IPS DF 6.9 (cell line): Measurements from ENCODE around the gene EME1.

ENCODE experiments used
- DNase-seq: peaks from one replicate; pipeline ENCODE4 v3.0.0-alpha.2; 2013; ENCODE audit warnings: low read depth, low spot score
- H3K27ac ChIP-seq: one replicate; pipeline ENCODE4 v1.5.1; 2013; ENCODE audit warnings: low read length, control low read depth
- H3K27me3 ChIP-seq: 2 replicates; pipeline ENCODE4 v1.6.1; 2013; ENCODE audit warnings: mild to moderate bottlenecking, low read length; ENCODE audit not compliant: control insufficient read depth, insufficient read depth
- H3K36me3 ChIP-seq: 2 replicates; pipeline ENCODE4 v1.6.1; 2013; ENCODE audit warnings: low read length; ENCODE audit not compliant: control insufficient read depth, insufficient read depth
- H3K4me1 ChIP-seq: 2 replicates; pipeline ENCODE4 v1.6.1; 2013; ENCODE audit warnings: low read length; ENCODE audit not compliant: control insufficient read depth, insufficient read depth
- H3K4me3 ChIP-seq: 2 replicates; pipeline ENCODE4 v1.5.1; 2013; ENCODE audit warnings: mild to moderate bottlenecking, low read length
- H3K9me3 ChIP-seq: 2 replicates; pipeline ENCODE4 v1.6.1; 2013; ENCODE audit warnings: low read length, inconsistent platforms; ENCODE audit not compliant: control insufficient read depth, insufficient read depth
- WGBS: extraction: QIAGEN DNeasy Blood & Tissue Kit; methylation state at CpG from one replicate; pipeline ENCODE4 v1.1.7; 2013; ENCODE audit warnings: mixed read lengths, missing lambda C conversion rate; ENCODE audit not compliant: insufficient read length, insufficient coverage; 5-methylcytosine and 5-hydroxymethylcytosine counted together

The EME1 gene

DNA sequence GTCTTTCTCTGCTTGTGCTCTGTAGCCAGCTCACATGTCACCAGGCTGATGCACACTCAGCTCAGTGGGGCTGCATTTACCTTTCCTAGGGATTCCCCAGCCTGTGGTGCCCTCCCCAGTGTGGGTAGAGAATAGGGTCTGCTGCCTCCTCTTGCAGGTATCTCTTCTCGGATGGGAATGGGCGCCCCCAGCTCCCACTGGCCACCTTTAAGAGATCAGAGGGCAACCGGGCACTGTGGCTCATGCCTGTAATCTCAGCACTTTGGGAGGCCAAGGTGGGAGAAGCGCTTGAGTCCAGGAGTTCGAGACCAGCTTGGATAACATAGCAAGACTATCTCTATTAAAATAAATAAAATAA lies 23.8 kb upstream of the EME1 start:
- H3K27ac ChIP-seq: no peak overlapping the region
- no CpG with 5 or more reads among the region's 5 CpGs for WGBS

GRCh38 chr17:50350733-50351132 lies 22.3 kb upstream of the EME1 start:
- no peak overlapping the region for H3K4me3 ChIP-seq
- peaks cover 15% of the 10 kb centered on the region for H3K36me3 ChIP-seq
- H3K4me1 ChIP-seq: peaks cover 4% of the 10 kb centered on the region; the same call in 1 of the 2 replicates
- no peak overlapping the region for H3K27ac ChIP-seq
- H3K9me3 ChIP-seq: no peaks in the 10 kb centered on the region
- DNase-seq: no peak
- H3K27me3 ChIP-seq: no peaks in the 10 kb centered on the region
- 100% methylated on average over 1 of the region's 2 CpGs for WGBS

More for the DNA sequence above, 23.8 kb upstream of the EME1 start:
- no peaks in the 10 kb centered on the region for H3K9me3 ChIP-seq
- no peaks in the 10 kb centered on the region for H3K27me3 ChIP-seq
- H3K36me3 ChIP-seq: peaks cover 5% of the 10 kb centered on the region
- H3K4me1 ChIP-seq: peaks cover 4% of the 10 kb centered on the region
- DNase-seq: no peak
- no peak overlapping the region for H3K4me3 ChIP-seq

- peaks cover 4% of the 10 kb centered on the region for H3K4me1 ChIP-seq
- H3K4me3 ChIP-seq: no peak overlapping the region
- no CpG with 5 or more reads among the region's 6 CpGs for WGBS
- H3K27ac ChIP-seq: no peak overlapping the region
- peaks cover 28% of the 10 kb centered on the region for H3K36me3 ChIP-seq
- no peaks in the 10 kb centered on the region for H3K27me3 ChIP-seq
- no peaks in the 10 kb centered on the region for H3K9me3 ChIP-seq
- DNase-seq: no peak
Observed at GRCh38 chr17:50352072-50352692, 20.8 kb upstream of the EME1 start.

DNA sequence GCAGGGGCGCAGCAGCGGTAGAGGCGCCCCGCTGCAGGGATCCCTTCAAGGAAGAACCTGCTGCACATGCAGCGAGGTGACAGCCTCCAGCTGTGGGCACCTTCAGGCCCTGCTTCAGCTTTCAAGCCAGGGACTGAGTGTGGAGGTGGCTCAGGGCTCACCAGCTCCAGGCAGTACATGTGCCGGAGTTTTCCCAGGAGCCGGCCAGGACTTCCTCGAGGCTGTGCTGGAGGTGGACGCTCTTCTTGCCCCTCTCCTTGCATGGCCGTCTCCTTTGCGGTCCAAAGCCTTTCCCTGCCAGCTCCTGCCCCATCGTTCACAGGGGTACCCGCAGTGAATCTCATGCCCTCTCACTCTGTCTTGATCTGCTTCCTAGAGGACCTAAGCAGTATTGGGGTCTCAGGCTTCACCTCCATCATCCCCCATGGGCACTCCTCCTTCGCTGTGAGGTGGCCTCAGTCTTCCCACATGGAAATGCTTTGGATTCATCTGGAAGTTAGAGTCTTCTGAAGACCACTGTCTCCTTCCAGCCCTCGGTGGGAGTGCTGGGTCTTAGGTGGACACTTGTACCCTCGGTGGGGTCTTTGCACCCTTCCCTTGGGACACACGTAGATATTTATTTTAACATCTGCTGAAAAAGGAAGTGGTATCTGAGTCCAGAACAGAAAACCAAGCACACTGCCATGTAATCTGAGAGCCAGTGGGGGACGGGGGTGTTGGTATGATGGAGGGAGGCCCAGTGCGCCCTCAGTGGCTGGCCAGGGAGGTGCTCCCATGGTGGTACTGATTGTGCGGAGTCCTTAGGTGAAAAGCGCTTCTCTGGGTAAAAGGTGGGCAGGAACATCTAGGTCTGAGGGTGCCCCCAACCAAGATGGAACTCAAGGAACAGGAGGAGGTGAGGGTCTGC lies 20.1 kb upstream of the EME1 start:
- Histone ChIP-seq H3K27ac (no peak overlapping the region), H3K4me3 (no peak overlapping the region), H3K27me3 (no peaks in the 10 kb centered on the region), H3K36me3 (peaks cover 30% of the 10 kb centered on the region), H3K9me3 (no peaks in the 10 kb centered on the region), H3K4me1 (no peaks in the 10 kb centered on the region; the same call in none of the 2 replicates)
- WGBS: no CpG with 5 or more reads among the region's 21 CpGs
- no peak for DNase-seq

DNA sequence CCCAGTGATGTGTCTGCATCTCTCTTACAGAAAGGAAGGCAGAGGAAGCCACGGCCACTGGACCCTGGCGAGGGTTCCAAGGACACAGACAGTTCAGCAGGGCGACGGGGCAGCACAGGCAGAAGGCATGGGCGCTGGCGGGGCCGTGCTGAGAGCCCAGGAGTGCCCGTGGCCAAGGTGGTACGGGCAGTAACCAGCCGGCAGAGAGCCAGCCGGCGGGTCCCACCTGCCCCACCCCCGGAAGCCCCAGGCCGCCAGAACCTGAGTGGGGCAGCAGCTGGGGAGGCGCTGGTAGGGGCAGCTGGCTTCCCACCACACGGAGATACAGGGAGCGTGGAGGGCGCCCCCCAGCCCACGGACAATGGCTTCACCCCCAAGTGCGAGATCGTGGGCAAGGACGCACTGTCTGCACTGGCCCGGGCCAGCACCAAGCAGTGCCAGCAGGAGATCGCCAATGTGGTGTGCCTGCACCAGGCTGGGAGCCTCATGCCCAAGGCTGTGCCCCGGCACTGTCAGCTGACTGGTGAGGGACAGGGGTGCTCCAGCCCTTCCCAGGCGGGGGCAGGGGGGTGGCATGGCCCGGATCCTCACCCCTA lies 19.3 kb upstream of the EME1 start:
- DNase-seq: no peak
- Histone ChIP-seq H3K9me3 (no peaks in the 10 kb centered on the region), H3K4me3 (no peak overlapping the region), H3K36me3 (peaks cover 36% of the 10 kb centered on the region), H3K27ac (no peak overlapping the region), H3K27me3 (no peaks in the 10 kb centered on the region), H3K4me1 (no peaks in the 10 kb centered on the region; the same call in 1 of the 2 replicates)
- WGBS: no CpG with 5 or more reads among the region's 27 CpGs

DNA sequence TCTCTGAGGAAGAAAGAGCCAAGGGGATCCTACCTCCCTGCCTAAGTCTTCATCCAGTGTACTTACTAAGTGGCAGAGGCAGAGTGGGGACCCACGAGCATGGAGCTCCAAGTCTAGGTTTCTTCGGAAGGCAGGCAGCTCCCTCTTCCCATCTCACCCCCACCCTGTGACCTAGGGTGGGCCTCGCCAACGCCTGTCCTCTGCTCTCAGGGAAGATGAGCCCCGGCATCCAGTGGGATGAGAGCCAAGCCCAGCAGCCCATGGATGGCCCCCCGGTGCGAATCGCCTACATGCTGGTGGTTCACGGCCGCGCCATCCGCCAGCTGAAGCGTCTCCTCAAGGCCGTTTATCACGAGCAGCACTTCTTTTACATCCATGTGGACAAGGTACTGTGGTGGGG lies 18.8 kb upstream of the EME1 start:
- H3K36me3 ChIP-seq: peaks cover 40% of the 10 kb centered on the region
- H3K27ac ChIP-seq: no peak overlapping the region
- no peaks in the 10 kb centered on the region; the same call in 1 of the 2 replicates for H3K4me1 ChIP-seq
- no peak for DNase-seq
- H3K9me3 ChIP-seq: no peaks in the 10 kb centered on the region
- H3K27me3 ChIP-seq: no peaks in the 10 kb centered on the region
- no CpG with 5 or more reads among the region's 15 CpGs for WGBS
- H3K4me3 ChIP-seq: no peak overlapping the region

DNA sequence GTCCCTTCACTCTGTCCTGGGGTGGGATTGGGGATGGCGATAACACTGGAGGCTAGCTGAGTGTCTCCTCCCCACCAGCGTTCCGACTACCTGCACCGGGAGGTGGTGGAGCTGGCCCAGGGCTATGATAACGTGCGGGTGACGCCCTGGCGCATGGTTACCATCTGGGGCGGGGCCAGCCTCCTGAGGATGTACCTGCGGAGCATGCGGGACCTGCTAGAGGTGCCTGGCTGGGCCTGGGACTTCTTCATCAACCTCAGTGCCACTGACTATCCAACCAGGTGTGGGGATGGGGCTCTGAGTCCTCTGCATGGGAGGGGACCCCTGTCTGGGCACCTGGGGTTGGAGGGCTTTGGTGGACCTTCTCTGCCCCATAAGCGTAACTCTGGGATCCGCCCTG lies 18.3 kb upstream of the EME1 start:
- H3K27ac ChIP-seq: no peak overlapping the region
- H3K4me1 ChIP-seq: no peaks in the 10 kb centered on the region; the same call in 1 of the 2 replicates
- H3K4me3 ChIP-seq: no peak overlapping the region
- H3K9me3 ChIP-seq: no peaks in the 10 kb centered on the region
- DNase-seq: no peak
- peaks cover 44% of the 10 kb centered on the region for H3K36me3 ChIP-seq
- H3K27me3 ChIP-seq: no peaks in the 10 kb centered on the region
- WGBS: no CpG with 5 or more reads among the region's 13 CpGs

DNA sequence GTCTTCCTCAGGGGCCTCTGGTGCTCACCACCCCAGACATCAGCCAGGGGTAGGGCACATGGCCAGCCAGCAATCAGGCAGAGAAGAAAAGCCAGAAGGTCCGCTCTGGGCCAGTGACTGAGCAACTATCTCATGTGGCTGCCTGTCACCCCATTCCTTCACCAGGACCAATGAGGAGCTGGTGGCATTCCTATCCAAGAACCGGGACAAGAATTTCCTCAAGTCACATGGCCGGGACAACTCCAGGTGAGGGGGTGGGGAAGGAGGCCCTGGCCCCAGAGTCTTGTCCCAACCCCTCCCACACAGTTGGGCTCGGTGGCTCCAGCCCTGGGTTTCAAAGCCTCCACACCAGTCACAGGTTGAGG lies 17.7 kb upstream of the EME1 start:
- Histone ChIP-seq H3K4me3 (no peak overlapping the region), H3K36me3 (peaks cover 46% of the 10 kb centered on the region)
- WGBS: no CpG with 5 or more reads among the region's 4 CpGs

GRCh38 chr17:50355701-50356341 lies 17.2 kb upstream of the EME1 start:
- Histone ChIP-seq H3K4me1 (no peaks in the 10 kb centered on the region; the same call in 1 of the 2 replicates), H3K9me3 (no peaks in the 10 kb centered on the region), H3K4me3 (no peak overlapping the region), H3K36me3 (peaks cover 46% of the 10 kb centered on the region), H3K27me3 (no peaks in the 10 kb centered on the region), H3K27ac (no peak overlapping the region)
- DNase-seq: no peak
- no CpG with 5 or more reads among the region's 20 CpGs for WGBS

More for the DNA sequence above, 17.7 kb upstream of the EME1 start:
- Histone ChIP-seq H3K9me3 (no peaks in the 10 kb centered on the region), H3K27me3 (no peaks in the 10 kb centered on the region), H3K27ac (no peak overlapping the region), H3K4me1 (no peaks in the 10 kb centered on the region; the same call in 1 of the 2 replicates)
- DNase-seq: no peak

- Histone ChIP-seq H3K27me3 (no peaks in the 10 kb centered on the region), H3K27ac (no peak overlapping the region), H3K4me3 (no peak overlapping the region), H3K36me3 (peaks cover 46% of the 10 kb centered on the region), H3K4me1 (no peaks in the 10 kb centered on the region; the same call in 1 of the 2 replicates), H3K9me3 (no peaks in the 10 kb centered on the region)
- DNase-seq: no peak
- no CpG with 5 or more reads among the region's 12 CpGs for WGBS
Observed at GRCh38 chr17:50356418-50356817, 16.6 kb upstream of the EME1 start.
